GM12891 (cell line): Measurements from ENCODE around the gene AGFG2.

Experiments used
- DNase-seq: peaks from one replicate; pipeline ENCODE4 v3.0.0; 2011; ENCODE audit warnings: low spot score; ENCODE audit not compliant: insufficient read length
- FAIRE-seq: peaks from 2 replicates; lab custom pipeline; 2011; peaks lifted over from hg19 to GRCh38; lab: Jason Lieb, UNC
- PAX5 ChIP-seq: IDR thresholded peaks from 2 replicates; pipeline ENCODE4 v1.6.1; 2011; ENCODE audit warnings: low read length, moderate library complexity, mild to moderate bottlenecking; ENCODE audit not compliant: insufficient read depth, severe bottlenecking
- POLR2A ChIP-seq: IDR thresholded peaks from 2 replicates; pipeline ENCODE4 v1.6.1; 2011; ENCODE audit warnings: low read depth, low read length, control low read depth
- POLR2AphosphoS5 ChIP-seq: IDR thresholded peaks from 2 replicates; pipeline ENCODE4 v1.6.1; 2011; ENCODE audit warnings: low read depth, low read length, control low read depth
- POU2F2 ChIP-seq: IDR thresholded peaks from 2 replicates; pipeline ENCODE4 v1.6.1; 2011; ENCODE audit warnings: low read depth, mild to moderate bottlenecking, control low read depth, low read length, moderate library complexity
- SPI1 ChIP-seq: IDR thresholded peaks from 2 replicates; pipeline ENCODE4 v1.6.1; 2011; ENCODE audit warnings: low read depth, low read length, control low read depth
- TAF1 ChIP-seq: IDR thresholded peaks from 2 replicates; pipeline ENCODE4 v1.6.1; 2011; ENCODE audit warnings: low read depth, low read length, control low read depth

AGFG2 gene

GRCh38 chr7:100586266-100587025 lies 47.4 kb downstream of the AGFG2 start, which contains the start of gene FBXO24:
FBXO24 (plus strand) TSS chr7:100586328; CDS start chr7:100586626, 298 bp downstream.
- peak; percentile 100 for DNase-seq
- peak; percentile 100 for FAIRE-seq
- TF ChIP-seq POLR2AphosphoS5 (no peak), TAF1 (peak; percentile 57; the same call in 1 of the 2 replicates), SPI1 (no peak)

DNA sequence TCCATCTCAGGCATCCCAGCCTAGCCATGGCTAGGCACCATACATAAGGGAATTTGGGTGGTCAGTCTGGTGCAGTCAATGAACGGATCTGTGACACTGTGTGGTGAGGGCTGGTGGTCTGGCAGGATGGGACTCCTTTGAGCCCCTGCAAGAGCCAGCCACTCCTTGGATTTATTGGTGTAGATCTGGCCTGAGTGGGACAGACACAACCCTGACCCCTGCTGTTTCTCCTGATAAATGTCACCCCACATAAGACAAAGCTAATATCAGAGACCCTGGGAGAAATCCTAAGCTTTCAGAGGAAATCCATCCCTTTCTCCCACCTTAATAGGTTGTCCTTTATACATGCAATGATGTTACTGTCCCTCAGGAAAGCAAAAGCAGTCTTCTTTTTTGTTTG lies 49.4 kb downstream of the AGFG2 start:
- FAIRE-seq (no peak), DNase-seq (no peak)
- no peak for TF ChIP-seq POLR2AphosphoS5
- TF ChIP-seq SPI1: no peak
- TF ChIP-seq PAX5: no peak
- TF ChIP-seq TAF1: no peak
- TF ChIP-seq POU2F2: no peak
- TF ChIP-seq POLR2A: no peak

DNA sequence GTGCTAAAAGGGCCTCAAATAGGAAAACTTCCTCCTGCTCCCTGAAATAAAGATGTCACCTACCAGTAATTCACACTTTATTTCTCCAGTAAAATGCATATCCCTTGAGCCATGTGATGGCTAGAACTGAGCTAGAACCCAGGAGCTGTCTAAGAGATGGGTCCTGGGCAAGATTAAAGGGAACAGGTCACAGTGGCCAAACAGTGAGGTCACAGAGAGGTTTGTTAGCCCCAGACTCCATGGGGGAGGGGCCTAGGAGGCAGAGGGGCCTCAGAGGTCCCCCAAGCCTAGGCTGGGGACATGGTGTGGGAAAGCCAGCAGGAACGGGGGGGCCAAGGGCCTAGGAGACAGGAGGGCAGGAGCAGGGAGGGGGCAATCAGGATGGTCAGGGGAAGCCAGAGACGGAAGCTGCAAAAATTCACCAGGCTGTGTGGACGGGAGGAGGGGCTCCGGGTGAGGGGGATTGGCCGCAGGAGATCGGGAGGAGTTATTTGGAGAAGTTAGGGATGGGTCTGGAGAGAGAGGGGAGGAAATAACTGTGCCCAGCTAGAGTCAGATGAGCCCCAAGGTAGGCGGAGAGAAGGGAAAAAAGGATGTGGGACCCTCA lies 50.4 kb downstream of the AGFG2 start:
- FAIRE-seq (no peak), DNase-seq (no peak)
- no peak for TF ChIP-seq POU2F2
- no peak for TF ChIP-seq TAF1
- no peak for TF ChIP-seq PAX5
- no peak for TF ChIP-seq SPI1
- no peak for TF ChIP-seq POLR2A
- TF ChIP-seq POLR2AphosphoS5: no peak

DNA sequence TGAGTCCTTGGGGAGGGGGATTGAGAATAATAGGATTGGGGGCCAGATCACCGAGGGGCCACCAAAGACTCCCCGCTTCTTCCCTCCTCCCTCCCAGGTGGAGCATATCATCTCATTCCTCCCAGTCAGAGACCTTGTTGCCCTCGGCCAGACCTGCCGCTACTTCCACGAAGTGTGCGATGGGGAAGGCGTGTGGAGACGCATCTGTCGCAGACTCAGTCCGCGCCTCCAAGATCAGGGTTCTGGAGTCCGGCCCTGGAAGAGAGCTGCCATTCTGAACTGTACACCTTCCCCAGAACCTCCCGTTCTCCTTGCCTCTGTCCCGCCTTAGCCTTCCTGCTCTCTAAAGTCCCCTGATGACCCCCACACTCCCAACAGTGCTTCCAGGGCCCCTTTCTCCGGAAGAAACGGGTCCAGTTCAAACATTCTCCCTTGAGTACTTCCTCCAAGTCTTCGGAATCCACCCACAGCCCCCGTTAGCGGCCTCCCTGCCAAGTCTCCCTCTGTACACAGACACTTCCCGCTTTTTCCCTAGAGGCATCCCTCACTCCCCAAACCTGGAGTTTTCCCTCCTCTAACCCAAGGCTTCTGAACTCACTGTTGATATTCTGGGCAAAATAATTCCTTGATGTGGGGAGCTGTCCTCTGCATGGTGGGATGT lies 51.2 kb downstream of the AGFG2 start:
- DNase-seq: no peak
- TF ChIP-seq POLR2AphosphoS5: no peak
- no peak for TF ChIP-seq TAF1
- no peak for TF ChIP-seq PAX5
- TF ChIP-seq POLR2A: no peak
- TF ChIP-seq POU2F2: no peak
- no peak for TF ChIP-seq SPI1
- no peak for FAIRE-seq

DNA sequence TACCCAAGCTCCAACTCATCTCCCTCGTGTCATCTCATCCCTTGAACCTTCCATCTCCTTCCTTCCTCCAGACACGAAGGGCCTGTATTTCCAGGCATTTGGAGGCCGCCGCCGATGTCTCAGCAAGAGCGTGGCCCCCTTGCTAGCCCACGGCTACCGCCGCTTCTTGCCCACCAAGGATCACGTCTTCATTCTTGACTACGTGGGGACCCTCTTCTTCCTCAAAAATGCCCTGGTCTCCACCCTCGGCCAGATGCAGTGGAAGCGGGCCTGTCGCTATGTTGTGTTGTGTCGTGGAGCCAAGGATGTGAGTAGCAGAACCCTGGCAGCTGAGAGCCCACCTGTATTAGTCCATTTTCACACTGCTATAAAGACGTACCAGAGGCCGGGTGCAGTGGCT lies 52.6 kb downstream of the AGFG2 start:
- no peak for TF ChIP-seq POU2F2
- TF ChIP-seq TAF1: no peak
- TF ChIP-seq SPI1: no peak
- FAIRE-seq (no peak), DNase-seq (no peak)

DNA sequence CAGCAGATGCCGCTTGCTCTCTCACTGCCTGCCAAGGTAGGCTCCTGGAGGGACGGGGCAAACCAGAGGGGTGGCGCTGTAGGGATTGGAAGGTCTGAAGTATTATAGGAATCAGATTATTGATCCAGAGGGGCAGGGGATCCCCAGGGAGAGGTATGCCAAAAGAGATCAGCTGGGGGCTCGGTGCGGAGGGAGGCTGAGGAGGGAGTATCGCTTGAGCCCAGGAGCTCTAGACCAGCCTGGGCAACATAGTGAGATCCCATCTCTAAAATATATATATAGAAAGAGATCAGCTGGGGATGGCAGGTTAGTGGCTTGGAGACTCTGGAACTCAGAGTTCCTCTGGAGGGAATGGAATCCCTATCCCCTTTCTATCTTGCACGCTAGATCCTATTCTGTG lies 56.2 kb downstream of the AGFG2 start:
- no peak for FAIRE-seq
- no peak for DNase-seq
- TF ChIP-seq POLR2AphosphoS5 (no peak), POLR2A (no peak), SPI1 (no peak), POU2F2 (no peak), PAX5 (no peak), TAF1 (no peak)

DNA sequence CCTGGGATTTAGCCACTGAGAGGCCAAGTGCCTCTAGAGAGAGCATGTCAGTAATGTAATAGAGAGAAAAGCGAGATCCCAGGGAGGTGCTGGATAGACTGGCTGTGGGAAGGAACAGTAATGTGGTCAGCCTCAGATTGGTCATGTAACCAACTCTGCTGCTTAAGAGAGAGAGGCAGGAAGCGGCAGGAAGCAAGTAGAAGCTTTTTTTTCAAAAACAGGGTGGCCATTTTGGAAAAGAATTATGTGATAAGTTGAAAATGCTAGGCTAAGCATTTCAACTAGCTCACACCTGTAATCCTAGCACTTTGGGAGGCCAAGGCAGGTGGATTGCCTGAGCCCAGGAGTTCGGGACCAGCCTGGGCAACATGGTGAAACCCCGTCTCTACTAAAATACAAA lies 59.4 kb downstream of the AGFG2 start:
- FAIRE-seq (no peak), DNase-seq (no peak)
- TF ChIP-seq TAF1 (no peak), POLR2A (no peak), PAX5 (no peak), POLR2AphosphoS5 (no peak), POU2F2 (no peak), SPI1 (no peak)

GRCh38 chr7:100599911-100600729 lies 61.1 kb downstream of the AGFG2 start:
- DNase-seq: no peak
- FAIRE-seq: no peak
- no peak for TF ChIP-seq POLR2A
- no peak for TF ChIP-seq POU2F2
- TF ChIP-seq POLR2AphosphoS5: no peak
- TF ChIP-seq PAX5: no peak
- TF ChIP-seq SPI1: no peak
- no peak for TF ChIP-seq TAF1

- FAIRE-seq: no peak
- TF ChIP-seq TAF1: no peak
- no peak for TF ChIP-seq POLR2AphosphoS5
- no peak for TF ChIP-seq SPI1
- no peak for TF ChIP-seq POLR2A
- TF ChIP-seq PAX5: no peak
- TF ChIP-seq POU2F2: no peak
- no peak for DNase-seq
Observed at GRCh38 chr7:100600730-100601038, 61.7 kb downstream of the AGFG2 start.
